Activated B cell treated with CpG ODN at 0.5 μM for 24 hours (primary cell): ENCODE results near the gene RAB3IL1. TPM values are rescaled to one million over a fixed set of nuclear protein-coding genes. Genes with fewer than 3 reads are reported as not detected.

Source experiments
- ATAC-seq: fragments of 200-7000 bp; cut with Tn5 transposase; one replicate; pipeline ENCODE4 v1.10.0; 2021; ENCODE audit warnings: low read depth, mild to moderate bottlenecking, moderate library complexity
- CTCF ChIA-PET: fragments of 350-600 bp; sonication (Branson Sonifier 250); formaldehyde crosslinking; loops from one replicate; lab custom pipeline; 2021; ENCODE audit warnings: antibody characterized with exemption; lab: Charles Lee
- POLR2A ChIA-PET: fragments of 350-600 bp; sonication (Branson Sonifier 250); formaldehyde crosslinking; loops from one replicate; lab custom pipeline; 2021; ENCODE audit warnings: antibody characterized with exemption; lab: Charles Lee
- DNase-seq: peaks from one replicate; pipeline ENCODE4 v3.0.0; 2022
- H3K27ac Mint-ChIP-seq: one replicate; pipeline ENCODE4 v1.8.0; 2020; ENCODE audit warnings: mixed read lengths
- H3K27me3 Mint-ChIP-seq: one replicate; pipeline ENCODE4 v1.8.0; 2021; ENCODE audit warnings: mixed read lengths
- H3K36me3 Mint-ChIP-seq: one replicate; pipeline ENCODE4 v1.8.0; 2021; ENCODE audit warnings: low read depth, mixed read lengths
- H3K4me1 Mint-ChIP-seq: one replicate; pipeline ENCODE4 v1.8.0; 2021; ENCODE audit warnings: mixed read lengths
- H3K4me3 Mint-ChIP-seq: one replicate; pipeline ENCODE4 v1.8.0; 2020; ENCODE audit warnings: mild to moderate bottlenecking, mixed read lengths
- H3K9me3 Mint-ChIP-seq: one replicate; pipeline ENCODE4 v1.8.0; 2020; ENCODE audit warnings: mixed read lengths
- CTCF ChIP-seq: fragments of 200-600 bp; IDR thresholded peaks from one replicate; pipeline ENCODE4 v1.8.0; 2022; ENCODE audit warnings: antibody characterized with exemption, mild to moderate bottlenecking
- intact Hi-C: fragments of 100-400 bp; cut with micrococcal nuclease; formaldehyde crosslinking; loops from one replicate; pipeline ENCODE4 v1.15.1; 2024
- total RNA-seq: library from RNA; stranded (reverse); gene quantifications from 2 replicates; pipeline ENCODE4 v1.2.3, GENCODE V29; 2022

Gene RAB3IL1
- total RNA-seq, 1 donor from 2014 or later: not detected

DNA sequence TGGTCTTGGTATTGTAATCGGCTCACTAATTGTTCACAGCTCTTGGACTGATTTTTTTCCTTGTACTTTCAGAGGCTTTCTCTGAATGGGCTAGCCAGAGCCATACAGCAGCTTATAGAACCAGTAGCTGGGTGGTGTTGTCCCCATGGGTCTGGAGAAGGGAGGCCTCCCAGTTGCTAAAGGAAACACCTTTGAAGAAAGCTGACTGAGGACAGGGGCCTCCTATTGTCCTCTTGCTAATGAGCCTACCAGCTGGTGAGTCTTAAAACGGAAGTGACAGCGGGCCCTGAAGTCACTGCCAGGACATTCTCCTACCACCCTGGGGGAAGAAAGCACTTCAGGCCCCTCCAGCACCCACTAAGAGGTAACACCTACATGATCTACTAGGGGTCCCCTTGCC, 36.0 kb downstream of the RAB3IL1 start:
- no peak for ATAC-seq
- no peaks in the 10 kb centered on the region for H3K27me3 Mint-ChIP-seq
- H3K36me3 Mint-ChIP-seq: peaks cover 20% of the 10 kb centered on the region
- POLR2A ChIA-PET: interaction anchor here (0.6 to 4.1 kb wide), 8 partner anchors 10 to 548 kb away, joined by 3 to 63 read pairs (median 6); partner anchors contain the start of genes DDB1, FADS2, FADS3 and FTH1
- peak overlapping the region; percentile 93 for H3K27ac Mint-ChIP-seq
- CTCF ChIA-PET: interaction anchor here (1.1 to 6.9 kb wide), 7 partner anchors 9 to 227 kb away, joined by 3 to 67 read pairs (median 7); no protein-coding TSS in a partner anchor
- H3K9me3 Mint-ChIP-seq: no peaks in the 10 kb centered on the region
- H3K4me1 Mint-ChIP-seq: peaks cover 49% of the 10 kb centered on the region
- DNase-seq: no peak
- no peak for TF ChIP-seq CTCF
- H3K4me3 Mint-ChIP-seq: peak overlapping the region; percentile 58
- intact Hi-C loops: loop anchor here (2.0 kb wide), 1 partner anchor 17 kb away; no protein-coding TSS in a partner anchor

- ChIA-PET POLR2A (interaction anchor here (1.0 to 4.1 kb wide), 9 partner anchors 11 to 88 kb away, joined by 3 to 63 read pairs (median 6); partner anchors contain the start of genes FADS2, FADS3, FEN1 and FTH1), CTCF (interaction anchor here (0.6 to 6.9 kb wide), 7 partner anchors 8 to 228 kb away, joined by 3 to 67 read pairs (median 7); no protein-coding TSS in a partner anchor)
- intact Hi-C loops: loop anchor here (1.0 to 2.0 kb wide), 3 partner anchors 9 to 18 kb away; partner anchors contain the start of gene FADS3
- no peak for TF ChIP-seq CTCF
- DNase-seq (peak; percentile 38), ATAC-seq (peak; percentile 85)
- Mint-ChIP-seq H3K36me3 (peaks cover 24% of the 10 kb centered on the region), H3K27me3 (no peaks in the 10 kb centered on the region), H3K4me3 (peak overlapping the region; percentile 85), H3K4me1 (peaks cover 51% of the 10 kb centered on the region), H3K9me3 (no peaks in the 10 kb centered on the region), H3K27ac (peak overlapping the region; percentile 93)
Measured at GRCh38 chr11:61880454-61880853, 36.9 kb downstream of the RAB3IL1 start.

- Mint-ChIP-seq H3K4me3 (peak overlapping the region; percentile 85), H3K27me3 (no peaks in the 10 kb centered on the region), H3K9me3 (no peaks in the 10 kb centered on the region), H3K27ac (peak overlapping the region; percentile 93), H3K36me3 (peaks cover 27% of the 10 kb centered on the region), H3K4me1 (peaks cover 50% of the 10 kb centered on the region)
- TF ChIP-seq CTCF: no peak
- intact Hi-C loops: loop anchor here (1.0 to 2.0 kb wide), 3 partner anchors 9 to 19 kb away; partner anchors contain the start of gene FADS3
- ATAC-seq: peak; percentile 76
- DNase-seq: peak; percentile 37
- ChIA-PET POLR2A (interaction anchor here (1.0 to 4.1 kb wide), 8 partner anchors 12 to 88 kb away, joined by 3 to 63 read pairs (median 6); partner anchors contain the start of genes FADS2, FADS3, FEN1 and FTH1), CTCF (interaction anchor here (0.6 to 6.9 kb wide), 7 partner anchors 11 to 228 kb away, joined by 3 to 67 read pairs (median 7); partner anchors contain the start of gene FADS3)
Measured at GRCh38 chr11:61880031-61880430, 37.3 kb downstream of the RAB3IL1 start.

GRCh38 chr11:61879152-61879551, 38.2 kb downstream of the RAB3IL1 start:
- ATAC-seq (no peak), DNase-seq (no peak)
- no peaks in the 10 kb centered on the region for H3K9me3 Mint-ChIP-seq
- no peak overlapping the region for H3K4me3 Mint-ChIP-seq
- ChIA-PET CTCF (interaction anchor here (0.9 to 6.9 kb wide), 4 partner anchors 9 to 202 kb away, joined by 3 to 67 read pairs (median 10); partner anchors contain the start of gene FADS3), POLR2A (interaction anchor here (2.5 to 4.1 kb wide), 3 partner anchors 13 to 89 kb away, joined by 11 to 63 read pairs (median 17); partner anchors contain the start of genes FADS3 and FTH1)
- peaks cover 49% of the 10 kb centered on the region for H3K4me1 Mint-ChIP-seq
- no peak for TF ChIP-seq CTCF
- peaks cover 30% of the 10 kb centered on the region for H3K36me3 Mint-ChIP-seq
- H3K27ac Mint-ChIP-seq: no peak overlapping the region
- intact Hi-C loops: no loop called here
- no peaks in the 10 kb centered on the region for H3K27me3 Mint-ChIP-seq

DNA sequence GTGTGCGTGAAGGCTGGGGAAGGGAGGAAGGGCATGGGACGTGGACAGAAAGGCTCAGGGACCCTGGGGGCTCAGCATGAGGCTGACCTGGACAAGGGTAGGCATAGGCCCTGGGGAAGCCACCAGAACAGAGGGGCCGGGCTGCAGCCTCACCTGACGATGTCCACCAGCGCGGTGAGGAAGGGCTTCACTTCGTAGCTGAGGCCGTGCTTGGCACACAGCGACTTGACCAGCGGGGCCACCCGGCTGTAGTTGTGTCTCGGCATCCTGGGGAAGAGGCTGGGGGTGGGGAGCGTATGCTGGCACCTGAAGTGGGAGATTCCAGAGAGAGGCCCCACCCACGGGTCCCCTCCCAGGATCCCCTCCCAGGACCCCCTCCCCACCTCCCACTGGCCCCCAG, 41.7 kb downstream of the RAB3IL1 start:
- peaks cover 26% of the 10 kb centered on the region for H3K36me3 Mint-ChIP-seq
- ATAC-seq (no peak), DNase-seq (no peak)
- H3K9me3 Mint-ChIP-seq: no peaks in the 10 kb centered on the region
- H3K27ac Mint-ChIP-seq: no peak overlapping the region
- intact Hi-C loops: no loop called here
- TF ChIP-seq CTCF: no peak
- peaks cover 31% of the 10 kb centered on the region for H3K4me1 Mint-ChIP-seq
- H3K27me3 Mint-ChIP-seq: no peaks in the 10 kb centered on the region
- ChIA-PET POLR2A (no interaction called here), CTCF (interaction anchor here (0.8 to 7.0 kb wide), 4 partner anchors 23 to 232 kb away, joined by 3 to 57 read pairs (median 9); no protein-coding TSS in a partner anchor)
- H3K4me3 Mint-ChIP-seq: no peak overlapping the region
